Measurements from ENCODE around the gene KCNQ4. TPM values are rescaled to one million over a fixed set of nuclear protein-coding genes. Genes with fewer than 3 reads are reported as not detected.

KCNQ4 gene
- total RNA-seq, 2 donors from 2014 or later = 1.8 to 1.9 TPM

DNA sequence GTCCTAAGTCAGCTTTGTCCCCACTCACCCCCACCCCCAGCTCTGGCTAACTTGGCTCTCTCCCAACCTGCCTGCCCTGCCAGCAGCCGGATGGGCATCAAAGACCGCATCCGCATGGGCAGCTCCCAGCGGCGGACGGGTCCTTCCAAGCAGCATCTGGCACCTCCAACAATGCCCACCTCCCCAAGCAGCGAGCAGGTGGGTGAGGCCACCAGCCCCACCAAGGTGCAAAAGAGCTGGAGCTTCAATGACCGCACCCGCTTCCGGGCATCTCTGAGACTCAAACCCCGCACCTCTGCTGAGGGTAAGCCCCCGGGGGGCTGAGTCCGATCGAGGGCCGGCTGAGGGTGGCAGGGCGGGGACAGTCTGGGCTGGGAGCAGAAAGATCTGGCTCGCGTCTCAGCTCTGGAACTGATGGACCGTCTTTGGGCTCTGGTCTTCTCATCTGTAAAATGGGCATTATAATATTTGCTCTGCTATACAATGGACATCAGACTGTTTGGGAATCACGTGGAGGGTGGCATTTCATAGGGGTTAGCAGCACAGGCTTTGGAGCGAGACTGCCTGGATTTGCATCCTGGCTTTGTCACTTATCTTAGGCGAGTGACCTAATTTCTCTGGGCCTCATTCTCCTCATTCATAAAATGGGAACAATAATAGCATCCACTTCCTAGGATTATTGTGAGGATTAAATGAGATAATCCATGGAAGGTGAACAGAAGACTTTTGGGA, 47.6 kb downstream of the KCNQ4 start:
- H3K27me3 ChIP-seq = no peaks in the 10 kb centered on the region
- H3K9ac ChIP-seq (ENCODE audit: low read depth in 2 of 2, low read length in 2 of 2) = no peak overlapping the region
- intact Hi-C loops (cut with DNase I) = no loop called here
- no peaks in the 10 kb centered on the region for H3K9me3 ChIP-seq
- no peak overlapping the region for H3K27ac ChIP-seq
- DNase-seq = no peak
- no peak overlapping the region for H3K4me3 ChIP-seq
- no peaks in the 10 kb centered on the region for H3K36me3 ChIP-seq
- TF ChIP-seq, protein P1, sequence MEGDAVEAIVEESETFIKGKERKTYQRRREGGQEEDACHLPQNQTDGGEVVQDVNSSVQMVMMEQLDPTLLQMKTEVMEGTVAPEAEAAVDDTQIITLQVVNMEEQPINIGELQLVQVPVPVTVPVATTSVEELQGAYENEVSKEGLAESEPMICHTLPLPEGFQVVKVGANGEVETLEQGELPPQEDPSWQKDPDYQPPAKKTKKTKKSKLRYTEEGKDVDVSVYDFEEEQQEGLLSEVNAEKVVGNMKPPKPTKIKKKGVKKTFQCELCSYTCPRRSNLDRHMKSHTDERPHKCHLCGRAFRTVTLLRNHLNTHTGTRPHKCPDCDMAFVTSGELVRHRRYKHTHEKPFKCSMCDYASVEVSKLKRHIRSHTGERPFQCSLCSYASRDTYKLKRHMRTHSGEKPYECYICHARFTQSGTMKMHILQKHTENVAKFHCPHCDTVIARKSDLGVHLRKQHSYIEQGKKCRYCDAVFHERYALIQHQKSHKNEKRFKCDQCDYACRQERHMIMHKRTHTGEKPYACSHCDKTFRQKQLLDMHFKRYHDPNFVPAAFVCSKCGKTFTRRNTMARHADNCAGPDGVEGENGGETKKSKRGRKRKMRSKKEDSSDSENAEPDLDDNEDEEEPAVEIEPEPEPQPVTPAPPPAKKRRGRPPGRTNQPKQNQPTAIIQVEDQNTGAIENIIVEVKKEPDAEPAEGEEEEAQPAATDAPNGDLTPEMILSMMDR (IDR thresholded peaks at IDR 0.05) = no peak
- no peaks in the 10 kb centered on the region for H3K4me1 ChIP-seq

DNA sequence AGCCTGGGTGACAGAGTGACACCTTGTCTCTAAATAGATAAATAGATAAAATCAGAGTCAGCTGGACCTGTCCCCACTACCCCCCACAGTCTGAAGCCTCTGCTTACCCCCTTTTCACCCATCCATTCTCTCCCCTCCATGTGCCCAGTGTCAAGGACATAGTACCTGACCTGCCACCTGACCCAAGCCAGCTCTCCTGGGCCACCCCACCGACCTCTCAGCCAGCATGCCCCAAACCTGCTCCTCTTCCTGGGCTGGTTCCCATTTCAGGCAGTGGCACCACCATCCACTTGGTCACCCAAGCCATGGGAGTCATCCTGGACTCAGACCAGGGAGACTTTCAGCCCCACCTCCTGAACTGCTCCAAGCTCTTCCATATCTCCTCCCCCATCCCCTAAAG, 50.4 kb downstream of the KCNQ4 start:
- no peaks in the 10 kb centered on the region for H3K27me3 ChIP-seq
- H3K36me3 ChIP-seq = no peaks in the 10 kb centered on the region
- no peaks in the 10 kb centered on the region for H3K9me3 ChIP-seq
- no peak overlapping the region for H3K27ac ChIP-seq
- intact Hi-C loops (cut with DNase I) = no loop called here
- no peaks in the 10 kb centered on the region for H3K4me1 ChIP-seq
- no peak for DNase-seq
- TF ChIP-seq, protein P1 (IDR thresholded peaks at IDR 0.05) = no peak
- no peak overlapping the region for H3K9ac ChIP-seq (ENCODE audit: low read depth in 2 of 2, low read length in 2 of 2)
- H3K4me3 ChIP-seq = no peak overlapping the region

DNA sequence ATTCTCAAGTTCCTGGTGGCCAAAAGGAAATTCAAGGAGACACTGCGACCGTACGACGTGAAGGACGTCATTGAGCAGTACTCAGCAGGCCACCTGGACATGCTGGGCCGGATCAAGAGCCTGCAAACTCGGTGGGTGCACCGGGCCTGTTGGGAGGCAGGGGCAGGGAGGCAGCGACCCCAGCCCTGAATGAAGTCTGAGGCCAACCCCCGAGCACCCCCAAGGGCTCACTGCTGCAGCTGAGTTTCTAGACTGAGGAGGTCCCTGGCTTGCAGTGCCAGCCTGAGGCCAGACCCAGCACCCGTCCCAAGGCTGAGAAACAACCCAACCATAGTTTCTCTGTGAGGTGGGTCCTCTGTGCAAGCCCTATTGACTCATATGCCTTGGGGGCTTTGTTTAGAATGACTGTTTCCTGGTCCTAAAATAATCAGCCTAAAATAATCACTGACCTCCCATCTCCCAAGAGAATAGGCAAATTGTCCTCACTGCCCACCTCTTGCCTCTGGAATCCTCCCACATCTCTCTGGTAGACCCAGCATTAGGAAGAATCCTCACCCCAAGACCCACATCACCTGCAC, 51.5 kb downstream of the KCNQ4 start:
- H3K27ac ChIP-seq = no peak overlapping the region
- no peak overlapping the region for H3K4me3 ChIP-seq
- H3K9me3 ChIP-seq = no peaks in the 10 kb centered on the region
- H3K27me3 ChIP-seq = no peaks in the 10 kb centered on the region
- TF ChIP-seq, protein P1 (IDR thresholded peaks at IDR 0.05) = no peak
- no peaks in the 10 kb centered on the region for H3K36me3 ChIP-seq
- no peak for DNase-seq
- H3K4me1 ChIP-seq = no peaks in the 10 kb centered on the region
- no peak overlapping the region for H3K9ac ChIP-seq (ENCODE audit: low read depth in 2 of 2, low read length in 2 of 2)
- intact Hi-C loops (cut with DNase I) = no loop called here

DNA sequence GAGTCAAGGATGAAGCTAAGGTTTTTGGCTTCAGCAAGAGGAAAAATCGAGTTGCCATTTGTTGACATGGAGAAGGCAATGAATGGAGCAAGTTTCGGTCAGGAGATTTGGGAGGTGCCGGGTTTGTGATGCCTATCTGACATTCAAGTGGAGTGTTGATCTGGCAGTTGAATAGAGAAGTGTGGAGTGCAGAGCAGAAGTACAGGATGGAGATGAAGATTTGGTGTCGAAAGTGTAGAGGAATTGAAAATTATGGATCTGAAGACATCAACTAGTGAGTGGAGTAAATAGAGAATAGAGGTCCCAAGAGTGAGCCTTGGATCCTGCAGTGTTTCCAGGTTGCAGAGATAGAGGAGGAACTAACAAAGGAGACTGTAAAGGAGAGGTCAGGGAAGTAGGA, 52.7 kb downstream of the KCNQ4 start:
- Histone ChIP-seq H3K4me3 (no peak overlapping the region), H3K4me1 (no peaks in the 10 kb centered on the region), H3K9ac (ENCODE audit: low read depth in 2 of 2, low read length in 2 of 2) (no peak overlapping the region), H3K36me3 (no peaks in the 10 kb centered on the region), H3K9me3 (no peaks in the 10 kb centered on the region), H3K27ac (no peak overlapping the region), H3K27me3 (no peaks in the 10 kb centered on the region)
- DNase-seq = no peak
- intact Hi-C loops (cut with DNase I) = no loop called here
- TF ChIP-seq, protein P1 (IDR thresholded peaks at IDR 0.05) = no peak

DNA sequence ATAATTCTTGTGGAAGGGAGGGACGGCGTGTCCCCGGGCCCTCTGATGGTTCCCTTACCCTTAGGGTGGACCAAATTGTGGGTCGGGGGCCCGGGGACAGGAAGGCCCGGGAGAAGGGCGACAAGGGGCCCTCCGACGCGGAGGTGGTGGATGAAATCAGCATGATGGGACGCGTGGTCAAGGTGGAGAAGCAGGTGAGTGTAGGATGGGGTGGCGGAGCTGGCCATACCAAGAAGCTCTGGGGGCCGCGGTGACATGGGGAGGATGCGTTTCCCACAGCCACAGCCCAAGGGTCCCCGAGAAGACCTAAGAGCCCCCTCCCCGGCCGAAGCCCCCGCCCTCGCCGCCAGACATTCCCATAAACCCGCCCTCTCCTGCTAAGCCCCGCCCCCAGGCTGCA, 54.0 kb downstream of the KCNQ4 start:
- H3K36me3 ChIP-seq = no peaks in the 10 kb centered on the region

More for the DNA sequence above, 54.0 kb downstream of the KCNQ4 start:
- intact Hi-C loops (cut with DNase I) = no loop called here
- Histone ChIP-seq H3K27ac (no peak overlapping the region), H3K4me1 (no peaks in the 10 kb centered on the region), H3K9ac (ENCODE audit: low read depth in 2 of 2, low read length in 2 of 2) (no peak overlapping the region), H3K4me3 (no peak overlapping the region), H3K27me3 (no peaks in the 10 kb centered on the region), H3K9me3 (no peaks in the 10 kb centered on the region)
- DNase-seq = no peak
- TF ChIP-seq, protein P1 (IDR thresholded peaks at IDR 0.05) = no peak

Data from colonic mucosa (tissue), 4 donors.